Left ventricle myocardium inferior (tissue), 1 donor: ENCODE data around the gene SERPINC1. TPM values are rescaled to one million over a fixed set of nuclear protein-coding genes. Genes with fewer than 3 reads are reported as not detected.
"Not testable (repeated sequence)": the region's sequence is repeated elsewhere in the genome, so short reads cannot be mapped to it uniquely, and the experiment has no call there.

Source experiments
- DNase-seq: peaks from one replicate; pipeline ENCODE4 v3.0.0-alpha.2; 2020
- H3K27ac ChIP-seq: fragments of 200-600 bp; replicated peaks from 2 replicates; pipeline ENCODE4 v1.8.0; 2021
- H3K27me3 ChIP-seq: fragments of 200-600 bp; 2 replicates; pipeline ENCODE4 v1.8.0; 2021; ENCODE audit warnings: low read depth
- H3K36me3 ChIP-seq: fragments of 200-600 bp; 2 replicates; pipeline ENCODE4 v1.8.0; 2021
- H3K4me1 ChIP-seq: fragments of 200-600 bp; 2 replicates; pipeline ENCODE4 v1.8.0; 2021
- H3K4me3 ChIP-seq: fragments of 200-600 bp; 2 replicates; pipeline ENCODE4 v1.8.0; 2021; ENCODE audit warnings: mild to moderate bottlenecking, moderate library complexity
- H3K9me3 ChIP-seq: fragments of 200-600 bp; replicated peaks from 2 replicates; pipeline ENCODE4 v1.8.0; 2021
- intact Hi-C: fragments of 100-400 bp; cut with micrococcal nuclease; formaldehyde crosslinking; loops from one replicate; pipeline ENCODE4 v1.11.0; 2022
- total RNA-seq: library from RNA; stranded (reverse); fragmentation: NEBNext Ultra II Directional; extraction: Animal tissue kit (Norgen Biotek cat#: 25700); gene quantifications from one replicate; pipeline ENCODE4 v1.2.1, GENCODE V29; 2021
- TF ChIP-seq, protein P1 (sequence below): fragments of 200-600 bp; IDR thresholded peaks from 2 replicates; pipeline ENCODE4 v1.8.0; 2021; ENCODE audit warnings: antibody characterized with exemption, mild to moderate bottlenecking, borderline replicate concordance
- donor health status: DM: no; HTN: yes; CAD: no; lungs with severe emphysema.

SERPINC1 gene
- total RNA-seq, 1 donor from 2014 or later: not detected

DNA sequence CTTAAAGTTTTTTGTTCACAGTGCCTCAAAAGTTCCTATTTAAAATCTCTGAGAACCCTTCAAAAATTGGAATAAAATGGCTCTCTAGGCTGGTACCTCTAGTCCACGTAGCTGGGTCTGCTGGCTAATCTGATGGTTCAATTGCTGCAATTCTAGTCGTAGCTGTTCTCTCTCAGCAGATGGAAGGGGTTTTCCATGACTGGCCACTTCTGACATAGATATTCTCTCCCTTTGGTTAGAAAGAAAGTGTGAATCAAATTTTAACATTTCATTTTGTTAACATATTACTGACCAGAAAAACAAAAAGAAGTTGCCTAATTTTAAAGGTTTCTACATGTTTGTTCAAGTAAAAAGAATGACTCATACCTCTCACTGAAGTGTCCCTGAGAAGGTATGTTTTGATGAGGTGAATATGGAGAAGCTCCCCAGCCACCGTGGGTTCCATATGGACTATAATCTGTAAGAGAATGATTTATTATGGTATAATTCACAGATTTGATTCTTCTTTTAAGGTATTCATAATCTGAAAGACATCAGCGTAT, 29.3 kb upstream of the SERPINC1 start:
- H3K27ac ChIP-seq: no peak overlapping the region
- intact Hi-C loops: no loop called here
- TF ChIP-seq, protein P1, sequence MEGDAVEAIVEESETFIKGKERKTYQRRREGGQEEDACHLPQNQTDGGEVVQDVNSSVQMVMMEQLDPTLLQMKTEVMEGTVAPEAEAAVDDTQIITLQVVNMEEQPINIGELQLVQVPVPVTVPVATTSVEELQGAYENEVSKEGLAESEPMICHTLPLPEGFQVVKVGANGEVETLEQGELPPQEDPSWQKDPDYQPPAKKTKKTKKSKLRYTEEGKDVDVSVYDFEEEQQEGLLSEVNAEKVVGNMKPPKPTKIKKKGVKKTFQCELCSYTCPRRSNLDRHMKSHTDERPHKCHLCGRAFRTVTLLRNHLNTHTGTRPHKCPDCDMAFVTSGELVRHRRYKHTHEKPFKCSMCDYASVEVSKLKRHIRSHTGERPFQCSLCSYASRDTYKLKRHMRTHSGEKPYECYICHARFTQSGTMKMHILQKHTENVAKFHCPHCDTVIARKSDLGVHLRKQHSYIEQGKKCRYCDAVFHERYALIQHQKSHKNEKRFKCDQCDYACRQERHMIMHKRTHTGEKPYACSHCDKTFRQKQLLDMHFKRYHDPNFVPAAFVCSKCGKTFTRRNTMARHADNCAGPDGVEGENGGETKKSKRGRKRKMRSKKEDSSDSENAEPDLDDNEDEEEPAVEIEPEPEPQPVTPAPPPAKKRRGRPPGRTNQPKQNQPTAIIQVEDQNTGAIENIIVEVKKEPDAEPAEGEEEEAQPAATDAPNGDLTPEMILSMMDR: no peak
- no peaks in the 10 kb centered on the region for H3K9me3 ChIP-seq
- no peak for DNase-seq
- no peaks in the 10 kb centered on the region for H3K27me3 ChIP-seq
- H3K36me3 ChIP-seq: peaks cover 100% of the 10 kb centered on the region
- H3K4me1 ChIP-seq: no peaks in the 10 kb centered on the region
- H3K4me3 ChIP-seq: no peak overlapping the region

DNA sequence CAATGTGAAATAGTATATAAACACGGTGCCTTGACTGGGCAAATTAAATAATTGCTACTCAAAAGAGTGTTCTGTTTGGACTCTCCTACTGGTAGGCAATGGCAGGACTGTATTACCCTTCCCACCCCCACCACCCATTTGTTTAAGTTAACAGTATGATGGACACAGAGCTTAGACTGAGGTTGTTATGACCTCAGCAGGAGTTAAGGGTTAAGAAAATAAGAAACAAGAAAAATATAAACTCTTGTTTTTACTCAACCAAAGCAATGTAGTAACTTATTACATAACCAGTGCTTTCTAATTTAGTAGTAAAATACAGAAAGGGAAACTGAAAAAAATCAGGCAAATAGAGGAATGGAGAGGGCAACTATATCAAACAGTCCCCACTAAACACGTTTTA, 19.9 kb upstream of the SERPINC1 start:
- no peak overlapping the region for H3K27ac ChIP-seq
- H3K36me3 ChIP-seq: peaks cover 84% of the 10 kb centered on the region
- intact Hi-C loops: no loop called here

DNA sequence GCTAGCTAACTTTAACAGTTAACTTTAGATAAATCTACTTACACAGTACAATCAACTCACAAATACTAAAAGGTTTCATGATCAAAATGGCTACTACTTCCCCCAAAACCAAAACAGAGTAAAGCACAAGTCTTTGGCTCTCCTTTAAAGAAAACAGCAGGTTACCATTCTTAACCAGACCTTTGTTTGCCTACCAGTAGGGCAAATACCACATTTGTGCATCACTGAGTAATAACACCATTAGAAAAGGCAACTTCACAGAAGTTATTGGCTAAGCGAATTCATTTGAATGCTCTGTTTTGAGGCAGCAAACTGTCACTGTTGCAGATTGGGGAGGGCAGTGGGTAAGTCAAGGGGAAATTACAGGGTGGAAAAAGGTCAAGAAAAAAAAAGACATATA, 17.3 kb upstream of the SERPINC1 start:
- no peak overlapping the region for H3K27ac ChIP-seq
- H3K27me3 ChIP-seq: no peaks in the 10 kb centered on the region
- intact Hi-C loops: no loop called here
- no peaks in the 10 kb centered on the region for H3K9me3 ChIP-seq
- no peak overlapping the region for H3K4me3 ChIP-seq
- no peak for DNase-seq
- H3K4me1 ChIP-seq: no peaks in the 10 kb centered on the region
- TF ChIP-seq, protein P1: no peak
- peaks cover 58% of the 10 kb centered on the region for H3K36me3 ChIP-seq

More for the DNA sequence above, 19.9 kb upstream of the SERPINC1 start:
- DNase-seq: no peak
- no peaks in the 10 kb centered on the region for H3K4me1 ChIP-seq
- H3K9me3 ChIP-seq: no peaks in the 10 kb centered on the region
- TF ChIP-seq, protein P1: no peak
- no peaks in the 10 kb centered on the region for H3K27me3 ChIP-seq
- no peak overlapping the region for H3K4me3 ChIP-seq

DNA sequence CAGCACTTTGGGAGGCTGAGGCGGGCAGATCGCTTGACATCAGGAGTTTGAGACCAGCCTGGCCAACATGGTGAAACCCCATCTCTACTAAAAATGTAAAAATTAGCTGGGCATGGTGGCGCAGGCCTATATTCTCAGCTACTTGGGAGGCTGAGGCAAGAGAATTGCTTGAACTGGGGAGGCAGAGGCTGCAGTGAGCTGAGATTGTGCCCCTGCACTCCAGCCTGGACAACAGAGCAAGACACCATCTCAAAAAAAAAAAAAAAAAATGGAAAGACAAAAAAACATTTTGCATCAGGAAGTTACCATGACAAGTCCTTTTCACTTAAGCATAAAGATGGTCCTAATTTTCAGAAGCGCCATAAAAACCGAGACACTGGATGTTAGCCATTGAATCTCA, 13.4 kb upstream of the SERPINC1 start:
- H3K9me3 ChIP-seq, H3K27me3 ChIP-seq, H3K4me3 ChIP-seq, DNase-seq, intact Hi-C loops, H3K27ac ChIP-seq, H3K4me1 ChIP-seq: not testable (repeated sequence)
- peaks cover 22% of the 10 kb centered on the region for H3K36me3 ChIP-seq

DNA sequence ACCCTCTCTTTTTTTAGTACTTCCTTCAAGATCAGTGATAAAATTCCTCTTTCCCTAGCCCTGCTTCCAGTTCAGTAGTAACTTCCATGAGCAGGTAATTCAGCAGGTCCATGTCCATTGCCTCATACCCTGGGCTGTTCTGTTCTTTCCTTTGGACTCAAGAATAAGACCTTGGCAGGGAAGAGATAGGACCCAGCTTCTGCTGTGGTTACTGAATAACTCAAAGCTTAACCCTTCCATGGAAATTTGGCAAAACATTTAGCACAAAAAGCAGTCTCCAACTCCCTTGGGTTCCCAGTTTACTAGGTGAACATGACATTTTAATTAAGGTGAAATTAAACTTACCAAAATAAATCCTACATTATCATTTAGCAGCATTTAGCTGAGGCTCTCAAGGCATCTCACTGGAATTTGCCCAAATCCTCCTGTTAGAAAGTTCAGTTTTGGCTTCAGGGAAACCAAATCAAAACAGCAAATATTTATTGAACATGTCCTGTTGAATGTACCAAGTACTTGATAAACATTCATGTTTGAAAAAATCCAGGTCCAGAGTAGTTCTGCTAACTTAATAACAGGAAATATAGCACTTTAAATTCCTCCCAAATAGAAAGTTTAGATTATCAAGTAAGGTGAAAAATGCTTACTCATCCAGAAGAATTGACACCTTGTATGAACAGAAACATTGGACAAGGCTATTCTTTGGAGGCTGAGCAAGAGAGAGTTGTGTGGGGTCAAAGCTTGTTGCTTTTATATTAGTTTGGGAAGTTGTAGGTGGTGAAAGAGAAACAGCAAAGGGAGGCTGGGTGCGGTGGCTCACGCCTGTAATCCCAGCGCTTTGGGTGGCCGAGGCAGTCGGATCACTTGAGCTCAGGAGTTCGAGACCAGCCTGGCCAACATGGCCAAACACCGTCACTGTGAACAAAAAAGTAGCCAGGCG, 8.4 kb upstream of the SERPINC1 start:
- DNase-seq: no peak
- TF ChIP-seq, protein P1: no peak
- no peaks in the 10 kb centered on the region for H3K27me3 ChIP-seq
- H3K27ac ChIP-seq: no peak overlapping the region
- no peaks in the 10 kb centered on the region for H3K4me1 ChIP-seq
- H3K9me3 ChIP-seq: no peaks in the 10 kb centered on the region
- intact Hi-C loops: no loop called here
- H3K4me3 ChIP-seq: no peak overlapping the region
- H3K36me3 ChIP-seq: no peaks in the 10 kb centered on the region

DNA sequence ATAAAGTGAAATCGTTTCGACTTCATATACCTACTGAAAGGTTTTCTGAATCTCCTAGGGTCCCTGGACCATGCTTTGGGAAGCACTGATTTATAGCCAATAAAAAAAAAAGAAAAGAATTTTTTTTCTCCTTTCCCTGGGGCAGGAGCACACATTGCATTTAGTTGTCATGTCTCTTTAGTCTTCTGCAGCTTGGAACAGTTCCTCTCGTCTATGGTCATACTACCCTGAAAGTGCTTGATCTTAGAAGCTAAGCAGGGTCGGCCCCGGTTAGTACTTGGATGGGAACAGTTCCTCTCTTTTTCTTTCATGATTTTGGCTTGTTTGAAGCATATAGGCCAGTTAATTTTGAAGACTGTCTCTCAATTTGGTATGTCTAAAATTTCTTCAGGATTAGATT, 3.7 kb upstream of the SERPINC1 start:
- DNase-seq: no peak
- H3K27me3 ChIP-seq: no peaks in the 10 kb centered on the region
- H3K4me1 ChIP-seq: no peaks in the 10 kb centered on the region
- H3K4me3 ChIP-seq: no peak overlapping the region
- intact Hi-C loops: no loop called here
- no peak overlapping the region for H3K27ac ChIP-seq
- H3K36me3 ChIP-seq: no peaks in the 10 kb centered on the region
- TF ChIP-seq, protein P1: no peak
- no peaks in the 10 kb centered on the region for H3K9me3 ChIP-seq
